Stimulated activated CD8-positive, alpha-beta memory T cell treated with anti-CD3 and anti-CD28 coated beads, Interleukin-4, amount 100 ng/mL, for 48 hours (primary cell): ENCODE results near the gene IL23R.

Experiments
- DNase-seq: peaks from one replicate; pipeline ENCODE4 v3.0.0-alpha.2; 2020

Gene IL23R

DNA sequence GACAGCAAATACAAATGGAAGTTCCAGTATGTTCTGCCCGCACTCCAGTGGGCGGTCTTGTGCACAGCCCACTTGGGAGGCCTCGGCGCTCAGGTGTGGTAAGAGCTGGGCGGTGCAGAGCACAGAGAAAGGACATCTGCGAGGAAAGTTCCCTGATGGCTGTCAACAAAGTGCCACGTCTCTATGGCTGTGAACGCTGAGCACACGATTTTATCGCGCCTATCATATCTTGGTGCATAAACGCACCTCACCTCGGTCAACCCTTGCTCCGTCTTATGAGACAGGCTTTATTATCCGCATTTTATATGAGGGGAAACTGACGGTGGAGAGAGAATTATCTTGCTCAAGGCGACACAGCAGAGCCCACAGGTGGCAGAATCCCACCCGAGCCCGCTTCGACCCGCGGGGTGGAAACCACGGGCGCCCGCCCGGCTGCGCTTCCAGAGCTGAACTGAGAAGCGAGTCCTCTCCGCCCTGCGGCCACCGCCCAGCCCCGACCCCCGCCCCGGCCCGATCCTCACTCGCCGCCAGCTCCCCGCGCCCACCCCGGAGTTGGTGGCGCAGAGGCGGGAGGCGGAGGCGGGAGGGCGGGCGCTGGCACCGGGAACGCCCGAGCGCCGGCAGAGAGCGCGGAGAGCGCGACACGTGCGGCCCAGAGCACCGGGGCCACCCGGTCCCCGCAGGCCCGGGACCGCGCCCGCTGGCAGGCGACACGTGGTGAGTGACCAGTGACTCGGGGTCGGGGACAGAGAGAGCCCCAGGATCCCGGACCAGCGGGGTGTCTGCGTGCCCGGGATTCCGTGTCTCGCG is 141.2 kb downstream of the IL23R start, which contains the start of gene IL12RB2:
IL12RB2 (plus strand) TSS at position 623 of the 810 bp plus-strand sequence. CDS start 12,496 bp downstream, outside the sequence.
- peak; percentile 68 for DNase-seq

DNA sequence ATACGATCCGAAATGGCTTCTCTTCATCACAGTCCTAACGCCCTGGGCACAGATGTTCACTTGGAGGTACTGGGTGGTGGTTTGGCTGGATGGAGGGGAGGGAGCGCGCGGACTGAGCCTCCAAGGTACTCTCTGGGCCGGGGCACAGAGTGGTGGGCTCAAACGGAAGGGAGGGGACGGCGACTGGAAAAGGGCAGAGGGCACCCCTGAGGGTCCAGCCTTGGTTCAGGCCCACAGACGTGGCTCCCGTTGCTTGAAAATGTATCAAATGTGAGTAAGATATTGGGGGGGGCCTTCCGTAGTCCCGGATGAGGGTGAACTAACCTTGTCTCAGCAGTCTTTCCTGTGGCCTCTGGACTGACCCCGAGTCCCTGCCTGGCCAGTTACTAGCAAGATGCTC is 141.9 kb downstream of the IL23R start:
- peak; percentile 43 for DNase-seq
